ENCODE results near the gene ANO3.

GRCh38 chr11:26442131-26442530 lies 110.2 kb downstream of the ANO3 start:
- TF ChIP-seq, protein P1, sequence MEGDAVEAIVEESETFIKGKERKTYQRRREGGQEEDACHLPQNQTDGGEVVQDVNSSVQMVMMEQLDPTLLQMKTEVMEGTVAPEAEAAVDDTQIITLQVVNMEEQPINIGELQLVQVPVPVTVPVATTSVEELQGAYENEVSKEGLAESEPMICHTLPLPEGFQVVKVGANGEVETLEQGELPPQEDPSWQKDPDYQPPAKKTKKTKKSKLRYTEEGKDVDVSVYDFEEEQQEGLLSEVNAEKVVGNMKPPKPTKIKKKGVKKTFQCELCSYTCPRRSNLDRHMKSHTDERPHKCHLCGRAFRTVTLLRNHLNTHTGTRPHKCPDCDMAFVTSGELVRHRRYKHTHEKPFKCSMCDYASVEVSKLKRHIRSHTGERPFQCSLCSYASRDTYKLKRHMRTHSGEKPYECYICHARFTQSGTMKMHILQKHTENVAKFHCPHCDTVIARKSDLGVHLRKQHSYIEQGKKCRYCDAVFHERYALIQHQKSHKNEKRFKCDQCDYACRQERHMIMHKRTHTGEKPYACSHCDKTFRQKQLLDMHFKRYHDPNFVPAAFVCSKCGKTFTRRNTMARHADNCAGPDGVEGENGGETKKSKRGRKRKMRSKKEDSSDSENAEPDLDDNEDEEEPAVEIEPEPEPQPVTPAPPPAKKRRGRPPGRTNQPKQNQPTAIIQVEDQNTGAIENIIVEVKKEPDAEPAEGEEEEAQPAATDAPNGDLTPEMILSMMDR (IDR thresholded peaks at IDR 0.05; ENCODE audit: low read depth, low read length): no peak
- no peak for TF ChIP-seq EZH2phosphoT487 (IDR thresholded peaks at IDR 0.05; ENCODE audit: low read depth)
